Heart right ventricle (tissue), 16 donors: ENCODE data around the gene HMCN1. TPM values are rescaled to one million over a fixed set of nuclear protein-coding genes. Genes with fewer than 3 reads are reported as not detected.

Experiments used
- ATAC-seq, 8 donors: fragments of 200-7000 bp; cut with Tn5 transposase; one replicate each; pipeline ENCODE4 v1.9.1; 2020; ENCODE audit warnings: mild to moderate bottlenecking in 8 of 8, moderate library complexity in 8 of 8, moderate number of reproducible peaks in 1 of 8
- DNase-seq, 2 donors: peaks; one replicate each; pipeline ENCODE4 v3.0.0-alpha.2; 2020
- H3K27ac ChIP-seq, 10 donors: fragments of 200-600 bp; sonication (generic) in 2 of 10; one replicate each; pipeline versions ENCODE4 v1.5.0 to v1.8.0; 2020 to 2022; ENCODE audit warnings: mild to moderate bottlenecking in 3 of 10
- H3K27me3 ChIP-seq, 7 donors: fragments of 200-600 bp; one replicate each; pipeline ENCODE4 v1.8.0; 2021 to 2022; ENCODE audit warnings: mild to moderate bottlenecking in 2 of 7
- H3K36me3 ChIP-seq, 9 donors: fragments of 200-600 bp; sonication (generic) in 1 of 9; one replicate each; pipeline versions ENCODE4 v1.5.0 to v1.8.0; 2020 to 2022; ENCODE audit warnings: mild to moderate bottlenecking in 2 of 9
- H3K4me1 ChIP-seq, 9 donors: fragments of 200-600 bp; sonication (generic) in 1 of 9; one replicate each; pipeline versions ENCODE4 v1.5.0 to v1.8.0; 2020 to 2022; ENCODE audit warnings: mild to moderate bottlenecking in 4 of 9
- H3K4me3 ChIP-seq, 10 donors: fragments of 200-600 bp; sonication (generic) in 2 of 10; one replicate each; pipeline versions ENCODE4 v1.5.0 to v1.8.0; 2020 to 2022; ENCODE audit warnings: mild to moderate bottlenecking in 7 of 10, moderate library complexity in 2 of 10
- H3K9me3 ChIP-seq, 11 donors: fragments of 200-600 bp in 10 of 11; sonication (generic) in 2 of 11; one replicate each; pipeline versions ENCODE4 v1.5.0 to v1.8.0; 2013 to 2022; ENCODE audit warnings: mild to moderate bottlenecking in 2 of 11, control low read depth in 1 of 11, moderate library complexity in 1 of 11
- CTCF ChIP-seq, 9 donors: fragments of 200-600 bp; sonication (generic) in 2 of 9; IDR thresholded peaks; one replicate each; pipeline versions ENCODE4 v1.5.0 to v1.8.0; 2021 to 2022; ENCODE audit warnings: antibody characterized with exemption in 9 of 9, mild to moderate bottlenecking in 5 of 9, moderate library complexity in 1 of 9
- WGBS, 2 donors: extraction: QIAGEN DNeasy Blood & Tissue Kit; methylation state at CpG; one replicate each; pipeline ENCODE4 v1.1.7; 2013; ENCODE audit warnings: inconsistent platforms in 1 of 2; 5-methylcytosine and 5-hydroxymethylcytosine counted together
- intact Hi-C, 10 donors: fragments of 100-400 bp; cut with DNase I; formaldehyde crosslinking; loops; one replicate each; pipeline versions ENCODE4 v1.11.1 to v1.14.2; 2022
- polyA plus RNA-seq, 2 donors: library from polyadenylated mRNA; stranded (reverse); fragments of 200-250 nt; gene quantifications; one replicate each; pipeline ENCODE4 v1.2.3, GENCODE V29; 2013
- total RNA-seq, 10 donors: library from RNA; stranded (reverse); fragmentation: NEBNext Ultra II Directional in 3 of 10; extraction: Animal tissue kit (Norgen Biotek cat#: 25700) in 3 of 10; gene quantifications; one replicate each; pipeline versions ENCODE4 v1.2.1 to v1.2.4, GENCODE V29; 2021 to 2023
- donor health status: Arrhythmogenic right ventricular cardiomyopathy.
- donor health status: ischemic (EF 13 %, LVEDD 7.1; RV severe dilation, severe dysfunction).
- donor health status: healthy with polysubstance abuse.
- donor health status: DM: no; HTN: yes; CAD: no.
- donor health status: DM: no; HTN: no; CAD: no.
- donor health status: ischemic (EF 25% LVEDD 6.9; RV normal size, moderate dysfunction).
- donor health status: ischemic (EF 25% LVEDD 5.7; RV mildly dilated, moderate dysfunction).
- donor health status: healthy.
- donor health status: DM: yes; HTN: yes; CAD: no.
- donor health status: Ischemic cardiomyopathy.
- donor health status: ischemic (EF 35%, LVEDD 5.7; RV mildly dilated, moderate dysfunction).
- donor health status: nonischemic (EF 11% LVEDD 7.7; RV severe dilation, severe dysfunction).
- donor health status: DM: yes; HTN: yes; CAD: no.
- donor health status: PGD.
- donor health status: ischemic (EF 29% LVEDD 5.4; RV normal size, mild dysfunction).
- donor health status: nonischemic (EF 23%, LVEDD 6.1; RV moderate dilation, normal function).

Gene HMCN1
- total and polyA plus RNA-seq, 12 donors, result 3.4 to 12.4 (median 6.2) TPM

DNA sequence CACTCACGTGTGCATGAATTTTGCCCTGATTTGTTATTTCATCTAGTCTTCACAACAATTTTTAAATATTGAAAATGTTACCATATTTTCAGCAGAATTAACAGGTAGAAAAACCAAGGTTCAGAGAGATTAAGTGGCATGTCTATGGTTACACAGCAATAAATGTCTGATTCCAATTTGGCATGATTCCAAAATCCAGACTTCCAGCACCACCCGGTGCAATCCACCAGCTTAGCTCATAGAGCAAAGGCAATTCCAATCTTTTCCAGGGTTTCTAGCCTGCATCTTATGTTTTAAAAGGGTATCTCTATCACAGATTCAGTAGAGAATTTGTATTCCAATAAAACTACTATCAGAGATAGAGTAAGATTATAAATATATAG, 479.0 kb downstream of the HMCN1 start:
- intact Hi-C loops, result loop anchor here (2.0 to 5.0 kb wide), 6 partner anchors 58 to 492 kb away; no protein-coding TSS in a partner anchor
- H3K9me3 ChIP-seq, result no peaks in the 10 kb centered on the region
- no peaks in the 10 kb centered on the region for H3K27me3 ChIP-seq
- DNase-seq, result no peak
- H3K27ac ChIP-seq, result no peak overlapping the region
- peaks cover 0 to 6% (median 3%) of the 10 kb centered on the region in 9 donors for H3K4me1 ChIP-seq
- WGBS, 2 donors, result 55 to 58% methylated on average over 2 of the region's 2 CpGs
- no peak for ATAC-seq
- no peak overlapping the region for H3K4me3 ChIP-seq
- no peaks in the 10 kb centered on the region for H3K36me3 ChIP-seq
- TF ChIP-seq CTCF (IDR thresholded peaks at IDR 0.05), result no peak

DNA sequence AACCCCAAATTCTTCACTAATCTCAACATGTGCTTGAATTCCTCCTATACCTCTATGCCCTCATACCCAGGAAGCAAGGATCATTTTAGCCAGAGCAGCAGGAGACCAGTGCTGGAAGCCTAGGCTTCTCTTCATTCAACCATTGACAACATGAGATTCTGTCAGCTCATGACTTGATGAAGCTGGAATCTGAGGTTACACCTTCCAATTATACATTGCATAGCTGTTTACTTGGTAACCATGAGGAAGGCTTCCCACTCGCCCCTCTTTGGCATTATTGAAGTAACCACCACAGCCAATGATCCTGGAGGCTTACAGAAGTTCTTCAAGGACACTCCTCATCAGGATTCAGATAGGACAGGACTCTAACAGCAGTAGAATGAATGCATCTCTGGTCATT, 480.6 kb downstream of the HMCN1 start:
- H3K4me1 ChIP-seq, result peaks cover 0 to 6% (median 0%) of the 10 kb centered on the region in 9 donors
- intact Hi-C loops, result loop anchor here in 9 of 10 donors (2.0 to 5.0 kb wide), 4 partner anchors 347 to 494 kb away; no protein-coding TSS in a partner anchor
- no peaks in the 10 kb centered on the region for H3K36me3 ChIP-seq
- ATAC-seq (no peak), DNase-seq (no peak)
- no peak overlapping the region for H3K27ac ChIP-seq
- 80 to 84% methylated on average over 1 of the region's 1 CpG for WGBS, 2 donors
- no peak overlapping the region for H3K4me3 ChIP-seq
- no peaks in the 10 kb centered on the region for H3K9me3 ChIP-seq
- no peak for TF ChIP-seq CTCF (IDR thresholded peaks at IDR 0.05)
- H3K27me3 ChIP-seq, result no peaks in the 10 kb centered on the region

DNA sequence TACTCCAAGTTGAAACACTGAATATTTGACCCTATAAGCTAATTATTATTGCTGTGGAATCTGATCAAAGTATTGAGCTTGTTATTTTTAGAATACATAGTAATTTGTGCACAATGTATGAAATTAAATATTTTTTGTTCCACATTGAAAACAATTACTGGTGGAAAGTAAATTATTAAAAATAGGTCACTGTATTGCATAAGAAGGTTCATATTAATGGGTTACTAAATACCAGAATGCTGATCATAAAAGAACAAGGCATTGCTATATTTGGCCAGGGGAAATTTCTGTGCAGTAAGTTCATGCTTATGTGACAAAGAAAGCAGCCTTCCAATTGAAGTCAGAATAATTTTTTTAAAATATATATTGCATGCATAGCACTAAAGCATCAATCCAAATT, 481.4 kb downstream of the HMCN1 start:
- H3K4me1 ChIP-seq, result peaks cover 0 to 5% (median 0%) of the 10 kb centered on the region in 9 donors
- H3K4me3 ChIP-seq, result no peak overlapping the region
- H3K9me3 ChIP-seq, result no peaks in the 10 kb centered on the region
- no peaks in the 10 kb centered on the region for H3K36me3 ChIP-seq
- H3K27ac ChIP-seq, result no peak overlapping the region
- ATAC-seq, result no peak
- TF ChIP-seq CTCF (IDR thresholded peaks at IDR 0.05), result no peak
- no peak for DNase-seq
- intact Hi-C loops, result loop anchor here in 1 of 10 donors (2.0 kb wide), 1 partner anchor 495 kb away; no protein-coding TSS in a partner anchor
- H3K27me3 ChIP-seq, result no peaks in the 10 kb centered on the region

- Histone ChIP-seq H3K36me3 (no peaks in the 10 kb centered on the region), H3K27ac (no peak overlapping the region), H3K4me1 (no peaks in the 10 kb centered on the region), H3K4me3 (no peak overlapping the region), H3K9me3 (no peaks in the 10 kb centered on the region), H3K27me3 (no peaks in the 10 kb centered on the region)
- DNase-seq (no peak), ATAC-seq (no peak)
- 63% methylated on average over 5 of the region's 5 CpGs for WGBS, 2 donors
- intact Hi-C loops, result no loop called here
- no peak for TF ChIP-seq CTCF (IDR thresholded peaks at IDR 0.05)
Observed at GRCh38 chr1:186218654-186219352, 484.6 kb downstream of the HMCN1 start.
